ENCODE results near the gene TIGD3.

Gene TIGD3

DNA sequence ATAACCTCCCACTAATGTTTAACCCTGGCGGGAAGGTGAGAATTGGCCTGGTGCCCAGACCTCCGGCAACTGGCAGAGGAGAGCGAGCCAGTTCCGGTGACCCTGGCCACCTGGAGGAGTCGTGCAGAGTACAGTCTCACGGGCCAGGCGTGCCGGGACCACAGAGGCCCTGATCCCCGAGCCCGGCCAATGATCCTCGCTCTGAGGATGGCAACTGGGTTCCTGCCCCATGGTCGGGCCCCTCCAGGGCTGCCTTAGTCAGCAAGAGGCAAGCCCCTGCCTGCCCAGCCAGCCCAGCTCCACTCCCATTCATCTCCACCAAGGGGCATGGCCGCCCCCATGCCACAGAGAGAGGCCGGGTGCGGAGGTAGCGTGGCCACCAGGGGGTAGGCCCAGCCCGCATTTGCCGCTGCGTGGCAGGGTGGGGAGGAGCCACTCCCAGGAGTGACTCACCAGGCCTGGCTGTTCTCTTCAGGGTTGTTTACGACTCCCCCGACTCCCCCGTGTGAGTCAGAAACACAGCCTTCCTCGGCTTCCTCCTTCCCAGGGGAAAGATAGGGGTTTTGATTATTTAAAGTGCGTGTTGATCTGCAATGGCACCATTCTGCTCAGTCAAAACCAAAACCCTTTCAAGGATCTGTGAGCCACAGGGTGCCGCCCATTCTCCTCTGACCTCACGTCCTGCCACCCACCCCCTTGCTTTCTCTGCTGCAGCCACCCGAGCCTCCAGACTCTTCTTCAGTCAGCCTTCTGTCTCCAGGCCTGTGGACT is 27.7 kb downstream of the TIGD3 start, which contains the start of gene SLC25A45:
Gene SLC25A45 (minus strand): TSS at position 614 of the 771 bp plus-strand sequence. CDS start 695 bp downstream, outside the sequence.
- peak within 1 kb of the TSS; percentile 55 for H3K9ac ChIP-seq (ENCODE audit: low read length)
- H3K9me3 ChIP-seq (ENCODE audit: control insufficient read depth, insufficient read depth, low read depth, low read length) = no peaks in the 10 kb centered on the region
- H3K27me3 ChIP-seq (ENCODE audit: control insufficient read depth, insufficient read depth, low read length) = no peaks in the 10 kb centered on the region
- peaks cover 28% of the 10 kb centered on the region for H3K4me1 ChIP-seq (ENCODE audit: control insufficient read depth, insufficient read depth, low read length)
- peak within 1 kb of the TSS; percentile 84; the same call in 1 of the 2 replicates for H3K27ac ChIP-seq (ENCODE audit: low read depth, low read length)
- H3K36me3 ChIP-seq (ENCODE audit: control insufficient read depth, insufficient read depth, low read length) = no peaks in the 10 kb centered on the region
- peak within 1 kb of the TSS; percentile 33 for H3K4me3 ChIP-seq (ENCODE audit: low read depth, low read length)

DNA sequence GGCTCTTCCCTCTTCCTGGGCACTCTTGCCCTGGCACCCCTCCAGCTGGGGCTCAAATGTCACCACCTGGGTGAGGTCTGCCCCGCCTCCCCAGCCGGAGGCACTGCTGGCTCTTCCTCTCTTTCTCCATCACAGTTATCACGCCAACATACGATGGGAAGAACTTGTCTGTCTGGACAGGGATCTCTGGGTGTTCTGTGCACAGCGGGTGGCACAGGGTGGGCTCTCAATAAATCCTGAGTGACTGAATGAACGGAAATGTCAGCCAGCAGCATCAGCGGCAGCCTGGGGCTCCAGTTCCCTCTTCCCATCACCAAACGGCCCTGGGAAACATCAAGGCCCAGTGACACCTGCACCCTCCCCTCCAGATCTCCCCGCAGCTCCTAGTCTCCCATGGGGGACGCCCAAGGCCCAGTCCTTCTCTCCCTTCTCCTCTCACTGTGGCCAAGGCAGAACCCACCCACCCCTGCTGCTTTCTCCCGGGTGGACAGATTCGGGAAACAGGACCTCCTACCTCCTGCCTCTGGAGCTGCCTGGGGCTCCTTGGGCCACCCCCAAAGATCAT is 28.3 kb downstream of the TIGD3 start:
- H3K9ac ChIP-seq (ENCODE audit: low read length) = peak overlapping the region; percentile 55
- no peaks in the 10 kb centered on the region for H3K9me3 ChIP-seq (ENCODE audit: control insufficient read depth, insufficient read depth, low read depth, low read length)
- no peaks in the 10 kb centered on the region for H3K27me3 ChIP-seq (ENCODE audit: control insufficient read depth, insufficient read depth, low read length)
- H3K4me1 ChIP-seq (ENCODE audit: control insufficient read depth, insufficient read depth, low read length) = peaks cover 28% of the 10 kb centered on the region
- H3K36me3 ChIP-seq (ENCODE audit: control insufficient read depth, insufficient read depth, low read length) = no peaks in the 10 kb centered on the region
- peak overlapping the region; percentile 33 for H3K4me3 ChIP-seq (ENCODE audit: low read depth, low read length)
- H3K27ac ChIP-seq (ENCODE audit: low read depth, low read length) = peak overlapping the region; percentile 84; the same call in 1 of the 2 replicates

DNA sequence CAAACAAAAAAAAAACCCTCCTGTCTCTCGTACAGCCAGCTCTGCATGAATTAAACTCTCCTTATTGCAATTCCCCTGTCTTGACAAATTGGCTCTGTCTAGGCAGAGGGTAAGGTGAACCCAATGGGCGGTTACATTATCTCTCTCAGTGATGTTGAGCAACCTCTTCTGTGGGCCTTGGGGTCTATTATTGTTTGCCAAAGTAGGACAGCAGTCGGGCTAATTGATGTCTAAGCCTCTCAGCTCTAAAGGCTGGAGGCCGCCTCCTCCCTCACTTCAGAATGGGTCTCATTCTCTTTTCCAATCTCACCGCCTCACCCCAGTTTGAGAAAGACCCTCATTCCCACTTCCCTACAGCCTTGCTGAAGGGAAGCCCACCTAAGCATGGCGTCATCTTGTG is 29.2 kb downstream of the TIGD3 start:
- no peak overlapping the region for H3K4me3 ChIP-seq (ENCODE audit: low read depth, low read length)
- no peak overlapping the region for H3K27ac ChIP-seq (ENCODE audit: low read depth, low read length)
- H3K4me1 ChIP-seq (ENCODE audit: control insufficient read depth, insufficient read depth, low read length) = peaks cover 28% of the 10 kb centered on the region
- H3K36me3 ChIP-seq (ENCODE audit: control insufficient read depth, insufficient read depth, low read length) = 0 out of 2 replicates have a peak, but pooled peaks cover 3% of the 10 kb centered on the region
- no peaks in the 10 kb centered on the region for H3K27me3 ChIP-seq (ENCODE audit: control insufficient read depth, insufficient read depth, low read length)
- H3K9me3 ChIP-seq (ENCODE audit: control insufficient read depth, insufficient read depth, low read depth, low read length) = no peaks in the 10 kb centered on the region
- H3K9ac ChIP-seq (ENCODE audit: low read length) = no peak overlapping the region

DNA sequence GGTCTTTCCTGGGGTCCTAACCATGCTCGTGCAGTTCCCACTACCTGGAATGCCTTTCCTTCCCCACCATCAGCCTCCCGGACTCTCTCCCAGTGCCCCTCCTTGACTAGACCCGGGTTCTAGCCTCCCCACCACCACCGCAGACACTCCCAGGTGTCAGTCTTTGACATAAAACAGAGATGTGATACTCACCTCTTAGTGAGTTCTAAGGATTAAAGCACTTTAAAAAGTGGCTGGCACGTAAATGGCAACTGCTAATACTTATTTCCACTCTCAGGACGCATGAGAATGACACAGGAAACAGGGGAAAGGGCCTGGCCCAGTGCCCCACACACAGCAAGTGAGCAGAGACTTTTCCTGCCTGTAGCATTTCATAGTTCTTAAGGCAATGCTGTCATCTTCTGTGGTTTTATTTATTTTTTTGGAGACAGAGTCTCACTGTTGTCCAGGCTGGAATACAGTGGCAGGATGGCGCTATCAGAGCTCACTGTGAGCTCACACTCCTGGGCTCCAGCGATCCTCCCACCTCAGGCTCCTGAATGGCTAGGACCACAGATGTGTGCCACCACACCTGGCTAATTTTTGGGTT is 29.8 kb downstream of the TIGD3 start:
- Histone ChIP-seq H3K4me3 (ENCODE audit: low read depth, low read length) (no peak overlapping the region), H3K9me3 (ENCODE audit: control insufficient read depth, insufficient read depth, low read depth, low read length) (no peaks in the 10 kb centered on the region), H3K4me1 (ENCODE audit: control insufficient read depth, insufficient read depth, low read length) (peaks cover 31% of the 10 kb centered on the region), H3K27ac (ENCODE audit: low read depth, low read length) (no peak overlapping the region), H3K9ac (ENCODE audit: low read length) (no peak overlapping the region), H3K27me3 (ENCODE audit: control insufficient read depth, insufficient read depth, low read length) (no peaks in the 10 kb centered on the region), H3K36me3 (ENCODE audit: control insufficient read depth, insufficient read depth, low read length) (0 out of 2 replicates have a peak, but pooled peaks cover 6% of the 10 kb centered on the region)

DNA sequence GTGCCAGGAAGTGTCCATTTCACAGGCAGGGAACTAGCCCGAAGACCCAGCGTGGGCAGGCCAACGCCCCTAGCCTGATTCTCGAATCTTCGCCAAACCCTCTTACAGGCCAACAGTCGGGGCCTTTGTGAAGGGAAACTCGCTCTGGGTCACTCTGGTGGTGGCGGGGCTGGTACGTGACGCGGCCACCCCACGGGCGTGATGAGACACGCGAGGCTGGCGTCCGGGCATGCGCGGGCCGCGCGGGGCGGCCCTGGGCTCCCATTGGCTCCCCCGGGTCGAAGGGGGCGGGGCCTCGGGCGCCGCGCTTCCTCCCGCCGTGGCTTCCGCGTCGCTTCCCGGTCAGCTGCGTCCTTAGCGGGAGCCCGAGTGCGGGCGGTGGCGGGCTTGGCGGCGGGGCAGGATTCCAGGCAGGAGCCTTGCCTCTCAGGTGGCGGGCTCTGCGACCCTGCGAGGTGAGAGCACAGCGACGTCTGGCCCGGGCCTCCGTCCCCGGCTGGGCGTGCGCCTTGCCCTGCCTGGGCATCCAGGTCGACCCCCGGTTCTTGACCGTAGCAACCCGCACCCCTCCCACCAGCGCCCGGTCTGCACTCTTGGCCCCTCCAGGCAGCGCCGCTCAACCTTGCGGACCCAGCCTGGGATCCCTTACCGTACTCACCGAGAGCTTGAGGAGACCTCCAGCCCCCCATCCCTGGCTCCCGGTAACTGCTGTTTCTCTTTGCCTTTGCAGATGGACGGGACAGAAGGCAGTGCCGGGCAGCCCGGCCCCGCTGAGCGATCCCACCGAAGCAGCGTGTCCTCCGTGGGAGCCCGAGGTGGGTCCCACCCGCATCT is 32.0 kb downstream of the TIGD3 start, which contains the start of gene FRMD8:
Gene FRMD8 (plus strand): TSS at position 331 of the 834 bp plus-strand sequence. CDS start 400 bp downstream, at position 731.
- no peaks in the 10 kb centered on the region for H3K27me3 ChIP-seq (ENCODE audit: control insufficient read depth, insufficient read depth, low read length)
- H3K9ac ChIP-seq (ENCODE audit: low read length) = peak within 1 kb of the TSS; percentile 86
- H3K4me3 ChIP-seq (ENCODE audit: low read depth, low read length) = peak within 1 kb of the TSS; percentile 90
- peaks cover 45% of the 10 kb centered on the region for H3K4me1 ChIP-seq (ENCODE audit: control insufficient read depth, insufficient read depth, low read length)
- H3K27ac ChIP-seq (ENCODE audit: low read depth, low read length) = peak within 1 kb of the TSS; percentile 9; the same call in 1 of the 2 replicates
- H3K9me3 ChIP-seq (ENCODE audit: control insufficient read depth, insufficient read depth, low read depth, low read length) = no peaks in the 10 kb centered on the region
- H3K36me3 ChIP-seq (ENCODE audit: control insufficient read depth, insufficient read depth, low read length) = 0 out of 2 replicates have a peak, but pooled peaks cover 6% of the 10 kb centered on the region

DNA sequence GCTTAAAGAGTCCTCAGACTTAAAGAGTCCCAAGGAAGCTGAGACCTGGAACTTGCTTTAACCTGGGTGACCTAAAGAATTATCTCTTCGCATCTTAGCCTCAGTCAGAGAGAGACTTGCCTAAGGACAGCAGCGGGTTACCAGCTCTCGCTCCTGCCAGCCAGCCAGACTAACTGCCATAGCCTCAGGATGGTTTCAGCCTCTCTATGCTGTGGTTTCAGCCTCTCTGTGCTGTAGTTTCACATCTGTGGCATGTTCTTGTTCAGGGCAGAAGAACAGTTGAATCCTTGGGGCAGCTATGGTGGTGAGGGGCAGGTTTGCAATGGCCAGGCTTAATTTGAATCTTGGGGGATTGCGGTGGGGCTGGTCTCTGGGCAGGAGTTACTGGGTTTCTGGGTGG is 34.2 kb downstream of the TIGD3 start:
- Histone ChIP-seq H3K4me1 (ENCODE audit: control insufficient read depth, insufficient read depth, low read length) (peaks cover 30% of the 10 kb centered on the region; the same call in 1 of the 2 replicates), H3K9ac (ENCODE audit: low read length) (no peak overlapping the region), H3K9me3 (ENCODE audit: control insufficient read depth, insufficient read depth, low read depth, low read length) (no peaks in the 10 kb centered on the region), H3K4me3 (ENCODE audit: low read depth, low read length) (peak overlapping the region; percentile 18; the same call in 1 of the 2 replicates), H3K27me3 (ENCODE audit: control insufficient read depth, insufficient read depth, low read length) (no peaks in the 10 kb centered on the region), H3K27ac (ENCODE audit: low read depth, low read length) (no peak overlapping the region), H3K36me3 (ENCODE audit: control insufficient read depth, insufficient read depth, low read length) (peaks cover 12% of the 10 kb centered on the region)

DNA sequence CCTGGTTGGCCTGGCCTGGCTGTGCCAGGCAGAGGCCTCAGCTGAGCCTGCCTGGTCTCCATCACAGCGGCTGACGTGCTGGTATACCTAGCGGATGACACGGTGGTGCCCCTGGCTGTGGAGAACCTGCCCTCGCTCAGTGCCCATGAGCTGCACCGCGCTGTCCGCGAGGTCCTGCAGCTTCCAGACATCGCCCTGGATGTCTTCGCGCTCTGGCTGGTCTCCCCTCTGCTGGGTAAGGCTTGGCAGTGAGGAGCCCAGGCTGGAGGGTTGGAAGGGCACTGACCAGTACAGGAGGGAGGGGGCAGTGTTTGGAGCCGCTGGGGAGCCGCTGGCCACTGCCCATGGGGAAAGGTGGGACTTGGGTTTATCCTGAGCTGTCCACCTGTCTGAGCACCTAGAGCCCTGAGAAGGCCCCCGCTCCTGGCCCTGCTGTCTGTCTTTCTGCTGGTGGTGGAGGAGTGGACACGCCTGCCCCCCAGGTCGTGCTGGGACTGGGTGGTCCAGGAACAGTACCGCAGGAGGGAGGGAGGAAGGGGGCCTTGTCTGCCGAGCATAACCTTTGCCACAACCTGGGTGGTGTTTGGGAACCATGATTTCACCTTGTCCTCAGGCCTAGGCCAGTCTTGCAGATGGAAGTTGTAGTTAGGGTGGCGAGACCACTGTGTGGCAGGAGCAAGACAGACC is 34.9 kb downstream of the TIGD3 start:
- H3K4me3 ChIP-seq (ENCODE audit: low read depth, low read length) = no peak overlapping the region
- peaks cover 19% of the 10 kb centered on the region for H3K36me3 ChIP-seq (ENCODE audit: control insufficient read depth, insufficient read depth, low read length)
- H3K9me3 ChIP-seq (ENCODE audit: control insufficient read depth, insufficient read depth, low read depth, low read length) = no peaks in the 10 kb centered on the region
- peaks cover 24% of the 10 kb centered on the region; the same call in 1 of the 2 replicates for H3K4me1 ChIP-seq (ENCODE audit: control insufficient read depth, insufficient read depth, low read length)
- H3K27ac ChIP-seq (ENCODE audit: low read depth, low read length) = no peak overlapping the region
- H3K9ac ChIP-seq (ENCODE audit: low read length) = peak overlapping the region; percentile 15
- no peaks in the 10 kb centered on the region for H3K27me3 ChIP-seq (ENCODE audit: control insufficient read depth, insufficient read depth, low read length)

DNA sequence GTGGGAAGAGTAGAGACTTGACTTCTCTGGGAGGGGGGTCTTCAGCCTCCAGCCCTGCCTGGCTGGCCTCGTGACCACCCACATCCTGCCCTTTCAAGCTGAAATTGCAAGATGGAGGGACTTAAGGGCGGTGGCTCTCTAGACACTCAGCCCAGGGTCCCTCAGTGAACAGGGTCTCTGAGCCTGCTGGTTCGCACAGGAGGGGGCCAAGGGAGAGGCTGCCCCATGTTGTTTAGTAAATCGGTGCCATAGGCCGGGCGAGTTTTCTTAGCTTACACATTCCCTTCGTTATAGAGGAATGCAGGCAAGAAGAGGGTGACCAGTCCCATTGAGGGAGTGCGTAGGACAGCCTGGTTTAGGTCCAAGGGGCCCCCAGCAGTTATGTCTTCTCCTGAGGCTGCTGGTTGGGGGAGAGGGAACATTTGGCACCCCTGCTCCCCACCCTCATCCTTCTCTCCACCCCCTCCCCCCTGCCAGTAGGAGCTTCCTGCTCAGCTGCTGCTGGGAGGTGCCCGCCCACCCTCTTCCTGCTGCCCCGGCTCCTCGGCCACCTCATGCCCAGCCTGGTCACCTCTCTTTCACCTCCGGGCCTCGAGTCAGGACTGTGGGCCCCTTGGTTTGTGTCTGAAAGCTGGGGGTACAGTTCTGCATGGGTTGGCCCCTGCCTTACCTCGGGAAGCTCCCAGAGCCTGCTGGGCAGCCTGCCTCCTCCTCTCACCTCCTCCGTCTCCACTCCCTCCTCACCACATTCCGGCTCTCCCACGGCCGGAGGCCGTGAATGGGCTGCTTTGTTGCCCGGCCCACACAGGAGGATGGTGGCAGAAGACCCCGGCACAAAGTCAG is 35.8 kb downstream of the TIGD3 start:
- Histone ChIP-seq H3K4me3 (ENCODE audit: low read depth, low read length) (no peak overlapping the region), H3K9ac (ENCODE audit: low read length) (peak overlapping the region; percentile 23), H3K36me3 (ENCODE audit: control insufficient read depth, insufficient read depth, low read length) (peaks cover 23% of the 10 kb centered on the region), H3K9me3 (ENCODE audit: control insufficient read depth, insufficient read depth, low read depth, low read length) (no peaks in the 10 kb centered on the region), H3K27ac (ENCODE audit: low read depth, low read length) (no peak overlapping the region; the same call in 1 of the 2 replicates), H3K4me1 (ENCODE audit: control insufficient read depth, insufficient read depth, low read length) (peaks cover 21% of the 10 kb centered on the region; the same call in 1 of the 2 replicates), H3K27me3 (ENCODE audit: control insufficient read depth, insufficient read depth, low read length) (no peaks in the 10 kb centered on the region)

DNA sequence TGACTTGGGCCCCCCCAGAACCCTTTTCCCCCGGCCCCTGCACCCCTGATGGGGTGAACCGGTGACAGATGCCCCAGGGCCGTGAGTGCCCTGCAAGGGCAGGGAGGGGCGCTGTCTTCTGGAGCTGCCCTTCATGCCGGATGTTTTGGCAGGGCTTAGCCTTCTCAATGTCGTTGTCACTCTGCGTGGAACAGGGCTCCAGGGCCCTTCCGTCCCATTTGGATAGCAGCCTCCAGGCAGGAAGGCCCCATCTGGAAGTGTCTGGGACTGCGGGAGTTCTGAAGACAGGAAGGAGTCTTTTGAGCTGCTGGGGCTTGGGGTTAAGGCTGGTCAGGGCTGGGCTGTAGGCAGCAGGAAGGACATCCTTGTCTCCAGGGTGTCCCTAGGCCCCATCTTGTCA is 36.4 kb downstream of the TIGD3 start:
- Histone ChIP-seq H3K4me1 (ENCODE audit: control insufficient read depth, insufficient read depth, low read length) (peaks cover 20% of the 10 kb centered on the region; the same call in 1 of the 2 replicates), H3K9me3 (ENCODE audit: control insufficient read depth, insufficient read depth, low read depth, low read length) (no peaks in the 10 kb centered on the region), H3K27ac (ENCODE audit: low read depth, low read length) (no peak overlapping the region; the same call in 1 of the 2 replicates), H3K36me3 (ENCODE audit: control insufficient read depth, insufficient read depth, low read length) (peaks cover 29% of the 10 kb centered on the region), H3K27me3 (ENCODE audit: control insufficient read depth, insufficient read depth, low read length) (no peaks in the 10 kb centered on the region), H3K4me3 (ENCODE audit: low read depth, low read length) (no peak overlapping the region), H3K9ac (ENCODE audit: low read length) (no peak overlapping the region)
